K562 (cell line): ENCODE results near the gene B3GAT3. TPM values are rescaled to one million over a fixed set of nuclear protein-coding genes. Genes with fewer than 3 reads are reported as not detected.
A peak's percentile ranks its signal among the peaks of the same experiment; 100 is the strongest.

Source experiments
- ATAC-seq: fragments of 200-7000 bp; cut with Tn5 transposase; 3 replicates; pipeline ENCODE4 v1.9.1; 2020; ENCODE audit warnings: moderate library complexity
- BruUV-seq: library from RNA; stranded (reverse); fragments of 400-500 nt; replicated peaks from 2 replicates; lab custom pipeline; 2021; lab: Mats Ljungman, UMichigan
- CTCF ChIA-PET: fragments of 300-600 bp; formaldehyde crosslinking; extraction: SDS; loops from one replicate; lab custom pipeline; 2021; ENCODE audit warnings: low intra/inter-chr PET ratio; lab: Yijun Ruan, JAX
- POLR2A ChIA-PET: fragments of 300-600, 350-650 bp; sonication (Branson Sonifier 250); formaldehyde crosslinking; extraction: SDS; loops from one replicate; lab custom pipeline; 2021; ENCODE audit warnings: antibody characterized with exemption, inconsistent platforms; lab: Yijun Ruan, JAX
- DNase-seq, 4 experiments: peaks; one replicate each; pipeline versions ENCODE4 v3.0.0 to v3.0.0-alpha.2; 2011 to 2018; ENCODE audit warnings: low spot score in 3 of 4, mixed read lengths in 3 of 4; ENCODE audit errors: extremely low read depth in 1 of 4
- FAIRE-seq: peaks from 2 replicates; lab custom pipeline; 2011; peaks lifted over from hg19 to GRCh38; lab: Jason Lieb, UNC
- H2AFZ ChIP-seq: 2 replicates; pipeline ENCODE4 v1.6.0; 2011; ENCODE audit warnings: low read depth, low read length, control low read depth, inconsistent platforms
- H3K27ac ChIP-seq: fragments of 200-600 bp; 3 replicates; pipeline ENCODE4 v1.8.0; 2011; ENCODE audit warnings: low read depth, mild to moderate bottlenecking, control low read depth, inconsistent platforms, low read length, moderate library complexity, mixed read lengths; ENCODE audit errors: extremely low read depth
- H3K27me3 ChIP-seq, 2 experiments: fragments of 300-600 bp in 1 of 2; 2 replicates in 1 of 2; 3 replicates in 1 of 2; pipeline versions ENCODE4 v1.6.0 to v1.8.0; 2011; ENCODE audit warnings: inconsistent platforms in 2 of 2, low read length in 2 of 2, mild to moderate bottlenecking in 1 of 2, mixed read lengths in 1 of 2, moderate library complexity in 1 of 2; ENCODE audit not compliant: control insufficient read depth in 2 of 2, insufficient read depth in 2 of 2
- H3K36me3 ChIP-seq: fragments of 300-600 bp; 3 replicates; pipeline ENCODE4 v1.8.0; 2011; ENCODE audit warnings: mild to moderate bottlenecking, low read length, inconsistent platforms; ENCODE audit not compliant: control insufficient read depth, insufficient read depth
- H3K4me1 ChIP-seq, 2 experiments: fragments of 200-600 bp in 1 of 2; replicated peaks in 1 of 2; 2 replicates in 1 of 2; 3 replicates in 1 of 2; pipeline versions ENCODE4 v1.5.1 to v1.8.0; 2011; ENCODE audit warnings: inconsistent platforms in 2 of 2, low read length in 2 of 2, mild to moderate bottlenecking in 1 of 2, mixed read lengths in 1 of 2, moderate library complexity in 1 of 2; ENCODE audit not compliant: control insufficient read depth in 2 of 2, insufficient read depth in 2 of 2
- H3K4me2 ChIP-seq: 2 replicates; pipeline ENCODE4 v1.6.1; 2011; ENCODE audit warnings: low read length, control low read depth, inconsistent platforms, mixed read lengths; ENCODE audit not compliant: insufficient read depth
- H3K4me3 ChIP-seq: fragments of 200-600 bp; sonication (generic), shearing (Covaris generic); 2 replicates; pipeline ENCODE4 v1.5.1; 2016; ENCODE audit warnings: control low read depth, inconsistent platforms
- H3K79me2 ChIP-seq: fragments of 200-600 bp; 3 replicates; pipeline ENCODE4 v1.8.0; 2011; ENCODE audit warnings: low read length, inconsistent platforms; ENCODE audit not compliant: control insufficient read depth, insufficient read depth
- H3K9ac ChIP-seq, 2 experiments: 2 replicates each; pipeline versions ENCODE4 v1.6.0 to v1.6.1; 2011; ENCODE audit warnings: low read depth in 2 of 2, low read length in 2 of 2, control low read depth in 1 of 2, inconsistent platforms in 1 of 2, mild to moderate bottlenecking in 1 of 2, mixed read lengths in 1 of 2; ENCODE audit not compliant: insufficient read depth in 1 of 2
- H3K9me1 ChIP-seq: one replicate; pipeline ENCODE4 v1.6.0; 2011; ENCODE audit warnings: inconsistent platforms, mild to moderate bottlenecking, low read length, moderate library complexity; ENCODE audit not compliant: control insufficient read depth, insufficient read depth
- H3K9me3 ChIP-seq: replicated peaks from 2 replicates; pipeline ENCODE4 v1.5.1; 2011; ENCODE audit warnings: low read depth, low read length, inconsistent platforms; ENCODE audit not compliant: control insufficient read depth, insufficient read depth
- H4K20me1 ChIP-seq: replicated peaks from 2 replicates; pipeline ENCODE4 v1.6.1; 2011; ENCODE audit warnings: low read length, inconsistent platforms, mixed read lengths; ENCODE audit not compliant: control insufficient read depth, insufficient read depth
- CC2D1A ChIP-seq: fragments of 450-650 bp; IDR thresholded peaks from 2 replicates; pipeline ENCODE4 v1.6.1; 2017; ENCODE audit warnings: mild to moderate bottlenecking
- FIP1L1 ChIP-seq: fragments of 200-400 bp; formaldehyde crosslinking; IDR thresholded peaks from 2 replicates; pipeline ENCODE4 v1.6.1; 2018; ENCODE audit warnings: mild to moderate bottlenecking, low read depth, low read length; ENCODE audit not compliant: poor library complexity, severe bottlenecking
- HDAC3 ChIP-seq: fragments of 450-650 bp; IDR thresholded peaks from 2 replicates; pipeline ENCODE4 v1.6.1; 2018; ENCODE audit warnings: borderline replicate concordance, mild to moderate bottlenecking, moderate library complexity; ENCODE audit not compliant: partially characterized antibody
- RUNX1 ChIP-seq: sonication (generic); IDR thresholded peaks from 2 replicates; pipeline ENCODE4 v1.6.1; 2016; ENCODE audit warnings: antibody characterized with exemption, low read depth
- ZBTB26 ChIP-seq: fragments of 450-650 bp; formaldehyde crosslinking; IDR thresholded peaks from 2 replicates; pipeline ENCODE4 v1.4.0; 2022; ENCODE audit warnings: missing genetic modification characterization
- WGBS: fragments of 100-300 bp; shearing (Covaris generic); methylation state at CpG from one replicate; pipeline ENCODE4 v1.1.6; 2016; ENCODE audit warnings: low coverage, mixed read lengths; ENCODE audit not compliant: insufficient coverage; ENCODE audit errors: missing lambda C conversion rate; 5-methylcytosine and 5-hydroxymethylcytosine counted together
- in situ Hi-C: fragments of 300-500 bp; cut with MboI; formaldehyde crosslinking; loops from 4 replicates; pipeline ENCODE4 v1.15.0; 2018; ENCODE audit warnings: inconsistent platforms, mixed read lengths
- intact Hi-C: fragments of 100-400 bp; cut with micrococcal nuclease; formaldehyde crosslinking; loops from 2 replicates; pipeline ENCODE4 v1.14.2; 2022
- polyA plus RNA-seq, 8 experiments: library from polyadenylated mRNA; depleted of rRNA in 4 of 8; stranded (reverse) in 5 of 8; unstranded in 3 of 8; fragments of >200 nt; fragmentation: Nextera tagmentation in 2 of 8; fragmentation: Illumina TruSeq in 1 of 8; extraction: Ambion mirVana in 2 of 8; extraction: Trizol in 1 of 8; gene quantifications; 2 replicates each; pipeline versions ENCODE4 v1.2.1 to v1.2.3, GENCODE V29; 2011 to 2014; ENCODE audit warnings: inconsistent platforms in 1 of 8, missing spikeins in 1 of 8
- total RNA-seq, 7 experiments: library from RNA; depleted of rRNA in 6 of 7; stranded (reverse); fragments of >200 nt in 6 of 7; fragmentation: Illumina TruSeq in 2 of 7; extraction: Trizol in 2 of 7; gene quantifications; 2 replicates each; pipeline versions ENCODE4 v1.2.1 to v1.2.3, GENCODE V29; 2011 to 2021; ENCODE audit warnings: low replicate concordance in 1 of 7
- TF ChIP-seq, protein P1 (sequence below): IDR thresholded peaks from 2 replicates; pipeline ENCODE4 v1.6.1; 2011; ENCODE audit warnings: borderline replicate concordance, low read depth, mild to moderate bottlenecking, moderate library complexity, low read length; ENCODE audit not compliant: insufficient read depth, poor library complexity, severe bottlenecking
- TF ChIP-seq, protein P2 (sequence below): fragments of 250-450 bp; sonication (Bioruptor Pico); IDR thresholded peaks from 2 replicates; pipeline ENCODE4 v1.4.0; 2020
- TF ChIP-seq, protein P3 (sequence below), 2 experiments: fragments of 450-650 bp; conservative IDR thresholded peaks; 2 replicates each; pipeline ENCODE4 v1.6.1; 2017; ENCODE audit warnings: mild to moderate bottlenecking in 2 of 2, moderate library complexity in 2 of 2

Gene B3GAT3
- total and polyA plus RNA-seq, 9 of the 15 experiments (the other 6 are each of a cell fraction or from before 2014, with no cell fraction given) = 0.30 to 64.0 (median 21.4) TPM

- H4K20me1 ChIP-seq = 0 out of 2 replicates have a peak, but pooled peaks cover 5% of the 10 kb centered on the region
- ATAC-seq (peak; percentile 51), FAIRE-seq (peak; percentile 74), DNase-seq (peak; percentile 53 to 71 (median 62))
- CTCF ChIA-PET = interaction anchor here (0.6 to 2.6 kb wide), 7 partner anchors 10 to 216 kb away, joined by 3 to 17 read pairs (median 4); partner anchors contain the start of genes B3GAT3 and GANAB
- intact Hi-C loops = loop anchor here (2.0 to 5.0 kb wide), 2 partner anchors 35 to 80 kb away; partner anchors contain the start of gene GANAB
- no peaks in the 10 kb centered on the region for H3K9me3 ChIP-seq
- BruUV-seq = TSS peak; percentile 25
- H3K79me2 ChIP-seq = peaks cover 25% of the 10 kb centered on the region
- POLR2A ChIA-PET = interaction anchor here (0.9 to 1.9 kb wide), 12 partner anchors 9 to 244 kb away, joined by 3 to 7 read pairs (median 4); partner anchors contain the start of genes B3GAT3, C11orf98, CSKMT and EEF1G
- H3K4me2 ChIP-seq = peak overlapping the region; percentile 96
- in situ Hi-C loops = no loop called here
- peaks cover 58% of the 10 kb centered on the region for H3K36me3 ChIP-seq
- peaks cover 29 to 64% of the 10 kb centered on the region in 2 experiments for H3K4me1 ChIP-seq
- peaks cover 2% of the 10 kb centered on the region for H3K9me1 ChIP-seq
- under 1% methylated on average over 26 of the region's 34 CpGs for WGBS
- H3K9ac ChIP-seq = peak overlapping the region; percentile 93
- peak overlapping the region; percentile 87 for H2AFZ ChIP-seq
- H3K27ac ChIP-seq = peak overlapping the region; percentile 90
- peak overlapping the region; percentile 75 for H3K4me3 ChIP-seq
- no peaks in the 10 kb centered on the region for H3K27me3 ChIP-seq
- no peak for TF ChIP-seq FIP1L1
- TF ChIP-seq, protein P1, sequence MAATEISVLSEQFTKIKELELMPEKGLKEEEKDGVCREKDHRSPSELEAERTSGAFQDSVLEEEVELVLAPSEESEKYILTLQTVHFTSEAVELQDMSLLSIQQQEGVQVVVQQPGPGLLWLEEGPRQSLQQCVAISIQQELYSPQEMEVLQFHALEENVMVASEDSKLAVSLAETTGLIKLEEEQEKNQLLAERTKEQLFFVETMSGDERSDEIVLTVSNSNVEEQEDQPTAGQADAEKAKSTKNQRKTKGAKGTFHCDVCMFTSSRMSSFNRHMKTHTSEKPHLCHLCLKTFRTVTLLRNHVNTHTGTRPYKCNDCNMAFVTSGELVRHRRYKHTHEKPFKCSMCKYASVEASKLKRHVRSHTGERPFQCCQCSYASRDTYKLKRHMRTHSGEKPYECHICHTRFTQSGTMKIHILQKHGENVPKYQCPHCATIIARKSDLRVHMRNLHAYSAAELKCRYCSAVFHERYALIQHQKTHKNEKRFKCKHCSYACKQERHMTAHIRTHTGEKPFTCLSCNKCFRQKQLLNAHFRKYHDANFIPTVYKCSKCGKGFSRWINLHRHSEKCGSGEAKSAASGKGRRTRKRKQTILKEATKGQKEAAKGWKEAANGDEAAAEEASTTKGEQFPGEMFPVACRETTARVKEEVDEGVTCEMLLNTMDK = peak; percentile 10
- TF ChIP-seq HDAC3 = no peak
- 0 out of 2 replicates have a peak, but pooled peaks have one; percentile 39 for TF ChIP-seq ZBTB26 (CRISPR knock-in tag)
- TF ChIP-seq CC2D1A = peak; percentile 36; the same call in 1 of the 2 replicates
- TF ChIP-seq, protein P2, sequence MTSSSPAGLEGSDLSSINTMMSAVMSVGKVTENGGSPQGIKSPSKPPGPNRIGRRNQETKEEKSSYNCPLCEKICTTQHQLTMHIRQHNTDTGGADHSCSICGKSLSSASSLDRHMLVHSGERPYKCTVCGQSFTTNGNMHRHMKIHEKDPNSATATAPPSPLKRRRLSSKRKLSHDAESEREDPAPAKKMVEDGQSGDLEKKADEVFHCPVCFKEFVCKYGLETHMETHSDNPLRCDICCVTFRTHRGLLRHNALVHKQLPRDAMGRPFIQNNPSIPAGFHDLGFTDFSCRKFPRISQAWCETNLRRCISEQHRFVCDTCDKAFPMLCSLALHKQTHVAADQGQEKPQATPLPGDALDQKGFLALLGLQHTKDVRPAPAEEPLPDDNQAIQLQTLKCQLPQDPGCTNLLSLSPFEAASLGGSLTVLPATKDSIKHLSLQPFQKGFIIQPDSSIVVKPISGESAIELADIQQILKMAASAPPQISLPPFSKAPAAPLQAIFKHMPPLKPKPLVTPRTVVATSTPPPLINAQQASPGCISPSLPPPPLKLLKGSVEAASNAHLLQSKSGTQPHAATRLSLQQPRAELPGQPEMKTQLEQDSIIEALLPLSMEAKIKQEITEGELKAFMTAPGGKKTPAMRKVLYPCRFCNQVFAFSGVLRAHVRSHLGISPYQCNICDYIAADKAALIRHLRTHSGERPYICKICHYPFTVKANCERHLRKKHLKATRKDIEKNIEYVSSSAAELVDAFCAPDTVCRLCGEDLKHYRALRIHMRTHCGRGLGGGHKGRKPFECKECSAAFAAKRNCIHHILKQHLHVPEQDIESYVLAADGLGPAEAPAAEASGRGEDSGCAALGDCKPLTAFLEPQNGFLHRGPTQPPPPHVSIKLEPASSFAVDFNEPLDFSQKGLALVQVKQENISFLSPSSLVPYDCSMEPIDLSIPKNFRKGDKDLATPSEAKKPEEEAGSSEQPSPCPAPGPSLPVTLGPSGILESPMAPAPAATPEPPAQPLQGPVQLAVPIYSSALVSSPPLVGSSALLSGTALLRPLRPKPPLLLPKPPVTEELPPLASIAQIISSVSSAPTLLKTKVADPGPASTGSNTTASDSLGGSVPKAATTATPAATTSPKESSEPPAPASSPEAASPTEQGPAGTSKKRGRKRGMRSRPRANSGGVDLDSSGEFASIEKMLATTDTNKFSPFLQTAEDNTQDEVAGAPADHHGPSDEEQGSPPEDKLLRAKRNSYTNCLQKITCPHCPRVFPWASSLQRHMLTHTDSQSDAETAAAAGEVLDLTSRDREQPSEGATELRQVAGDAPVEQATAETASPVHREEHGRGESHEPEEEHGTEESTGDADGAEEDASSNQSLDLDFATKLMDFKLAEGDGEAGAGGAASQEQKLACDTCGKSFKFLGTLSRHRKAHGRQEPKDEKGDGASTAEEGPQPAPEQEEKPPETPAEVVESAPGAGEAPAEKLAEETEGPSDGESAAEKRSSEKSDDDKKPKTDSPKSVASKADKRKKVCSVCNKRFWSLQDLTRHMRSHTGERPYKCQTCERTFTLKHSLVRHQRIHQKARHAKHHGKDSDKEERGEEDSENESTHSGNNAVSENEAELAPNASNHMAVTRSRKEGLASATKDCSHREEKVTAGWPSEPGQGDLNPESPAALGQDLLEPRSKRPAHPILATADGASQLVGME (CRISPR knock-in tag) = no peak
- no peak for TF ChIP-seq RUNX1
- TF ChIP-seq, protein P3, sequence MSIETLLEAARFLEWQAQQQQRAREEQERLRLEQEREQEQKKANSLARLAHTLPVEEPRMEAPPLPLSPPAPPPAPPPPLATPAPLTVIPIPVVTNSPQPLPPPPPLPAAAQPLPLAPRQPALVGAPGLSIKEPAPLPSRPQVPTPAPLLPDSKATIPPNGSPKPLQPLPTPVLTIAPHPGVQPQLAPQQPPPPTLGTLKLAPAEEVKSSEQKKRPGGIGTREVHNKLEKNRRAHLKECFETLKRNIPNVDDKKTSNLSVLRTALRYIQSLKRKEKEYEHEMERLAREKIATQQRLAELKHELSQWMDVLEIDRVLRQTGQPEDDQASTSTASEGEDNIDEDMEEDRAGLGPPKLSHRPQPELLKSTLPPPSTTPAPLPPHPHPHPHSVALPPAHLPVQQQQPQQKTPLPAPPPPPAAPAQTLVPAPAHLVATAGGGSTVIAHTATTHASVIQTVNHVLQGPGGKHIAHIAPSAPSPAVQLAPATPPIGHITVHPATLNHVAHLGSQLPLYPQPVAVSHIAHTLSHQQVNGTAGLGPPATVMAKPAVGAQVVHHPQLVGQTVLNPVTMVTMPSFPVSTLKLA (conservative IDR thresholded peaks at IDR 0.05) = peak in 1 of 2 experiments; percentile 45; a peak in 2 of 4 replicates
Observed at GRCh38 chr11:62611705-62612365, 10.0 kb downstream of the B3GAT3 start.
